ENCODE results near the gene HTR4.

DNA sequence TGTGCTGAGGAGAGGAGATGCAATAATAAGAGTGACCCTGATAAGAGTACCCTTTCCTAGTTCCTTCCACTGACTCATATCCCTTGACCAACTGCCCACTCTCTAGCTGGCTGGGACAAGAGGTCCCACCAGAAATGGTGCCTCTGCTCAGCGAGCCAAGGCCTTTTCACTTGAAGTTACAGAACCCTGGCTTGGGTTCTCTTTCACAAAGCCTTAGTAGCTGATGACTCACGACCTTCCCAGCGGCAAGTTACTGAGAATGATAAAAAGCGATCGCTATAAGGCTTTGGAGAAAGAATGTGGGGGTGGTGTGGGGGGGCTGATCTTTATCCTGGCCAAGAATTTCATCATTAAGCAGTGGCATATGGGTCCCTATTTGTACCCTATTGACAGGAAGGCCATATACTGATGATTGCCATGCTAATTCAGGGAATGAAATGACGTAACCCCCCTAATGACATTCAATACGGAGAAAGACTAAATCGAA is 180.3 kb downstream of the HTR4 start:
- TF ChIP-seq POLR2A (IDR thresholded peaks at IDR 0.05; ENCODE audit: low read length), result no peak
- no peak for TF ChIP-seq GATA1 (IDR thresholded peaks at IDR 0.05; ENCODE audit: low read depth, low read length)
